ENCODE data around the gene ELF2.

Gene ELF2

DNA sequence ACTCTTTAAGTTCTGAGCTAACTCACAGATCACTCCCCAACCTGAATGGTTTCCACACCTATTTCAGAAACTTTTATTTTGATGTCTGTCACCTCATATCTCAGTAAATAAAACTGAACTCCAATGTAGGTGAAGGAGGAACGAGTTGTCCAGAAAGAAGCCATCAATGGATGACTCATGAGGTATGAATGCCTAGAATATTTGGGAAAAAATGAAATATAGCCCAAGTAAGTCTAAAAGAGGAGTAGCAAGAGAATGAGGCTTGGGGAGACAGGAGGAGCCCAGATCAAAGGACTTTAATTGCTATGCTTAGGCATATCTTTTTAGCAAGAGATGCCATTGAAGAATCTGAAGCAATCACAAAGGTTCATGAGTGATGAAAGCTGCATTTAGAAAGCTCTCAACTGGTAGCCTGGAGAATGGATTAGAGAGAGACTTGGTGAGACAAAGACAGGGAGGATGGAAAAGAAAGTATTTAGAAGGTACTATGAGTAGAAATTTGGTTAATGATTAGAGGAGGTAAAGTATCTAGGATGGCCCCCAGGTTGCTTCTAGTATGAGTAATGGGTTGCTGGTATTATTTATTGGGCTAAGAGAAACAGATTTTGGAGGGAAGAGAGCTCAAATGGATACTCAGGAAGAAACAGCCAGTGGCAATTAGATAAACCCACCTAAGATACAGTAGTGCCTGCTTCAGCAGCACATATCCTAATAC, 122.1 kb downstream of the ELF2 start:
- TF ChIP-seq, protein P1, sequence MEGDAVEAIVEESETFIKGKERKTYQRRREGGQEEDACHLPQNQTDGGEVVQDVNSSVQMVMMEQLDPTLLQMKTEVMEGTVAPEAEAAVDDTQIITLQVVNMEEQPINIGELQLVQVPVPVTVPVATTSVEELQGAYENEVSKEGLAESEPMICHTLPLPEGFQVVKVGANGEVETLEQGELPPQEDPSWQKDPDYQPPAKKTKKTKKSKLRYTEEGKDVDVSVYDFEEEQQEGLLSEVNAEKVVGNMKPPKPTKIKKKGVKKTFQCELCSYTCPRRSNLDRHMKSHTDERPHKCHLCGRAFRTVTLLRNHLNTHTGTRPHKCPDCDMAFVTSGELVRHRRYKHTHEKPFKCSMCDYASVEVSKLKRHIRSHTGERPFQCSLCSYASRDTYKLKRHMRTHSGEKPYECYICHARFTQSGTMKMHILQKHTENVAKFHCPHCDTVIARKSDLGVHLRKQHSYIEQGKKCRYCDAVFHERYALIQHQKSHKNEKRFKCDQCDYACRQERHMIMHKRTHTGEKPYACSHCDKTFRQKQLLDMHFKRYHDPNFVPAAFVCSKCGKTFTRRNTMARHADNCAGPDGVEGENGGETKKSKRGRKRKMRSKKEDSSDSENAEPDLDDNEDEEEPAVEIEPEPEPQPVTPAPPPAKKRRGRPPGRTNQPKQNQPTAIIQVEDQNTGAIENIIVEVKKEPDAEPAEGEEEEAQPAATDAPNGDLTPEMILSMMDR (conservative IDR thresholded peaks at IDR 0.05; ENCODE audit: low read depth, low read length): no peak
- H3K4me3 ChIP-seq (ENCODE audit: low read length): no peak overlapping the region
- DNase-seq (ENCODE audit: low read depth): no peak

- TF ChIP-seq, protein P1 (conservative IDR thresholded peaks at IDR 0.05; ENCODE audit: low read depth, low read length): no peak
- no peak for DNase-seq (ENCODE audit: low read depth)
These were observed 123.1 kb downstream of the ELF2 start for GRCh38 chr4:139053909-139054308.

DNA sequence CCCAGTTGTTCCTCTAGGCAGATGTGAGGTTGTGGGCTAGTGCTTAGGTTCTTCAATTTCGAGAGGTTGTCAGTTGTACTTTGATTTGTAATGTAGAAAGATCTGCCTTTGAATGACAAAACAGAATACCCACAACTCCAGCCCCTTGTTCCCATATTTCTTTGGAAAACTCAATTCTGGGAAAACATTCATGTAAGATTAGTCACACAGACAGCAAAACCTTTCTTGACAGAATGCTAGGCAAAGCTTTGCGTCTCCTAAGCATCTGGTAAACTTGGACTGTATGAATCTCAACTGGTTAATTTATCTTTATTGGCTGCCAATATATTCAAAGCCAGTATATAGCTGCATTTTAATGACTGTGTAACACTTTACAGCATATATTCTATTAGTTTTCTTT, 126.6 kb downstream of the ELF2 start:
- TF ChIP-seq, protein P1 (conservative IDR thresholded peaks at IDR 0.05; ENCODE audit: low read depth, low read length): no peak
- DNase-seq (ENCODE audit: low read depth): no peak

More at GRCh38 chr4:139053909-139054308, 123.1 kb downstream of the ELF2 start:
- no peak overlapping the region for H3K4me3 ChIP-seq (ENCODE audit: low read length)

GRCh38 chr4:139048026-139048425, 129.0 kb downstream of the ELF2 start:
- H3K4me3 ChIP-seq (ENCODE audit: low read length): no peak overlapping the region
- no peak for DNase-seq (ENCODE audit: low read depth)
- TF ChIP-seq, protein P1 (conservative IDR thresholded peaks at IDR 0.05; ENCODE audit: low read depth, low read length): no peak

More for the DNA sequence above, 126.6 kb downstream of the ELF2 start:
- H3K4me3 ChIP-seq (ENCODE audit: low read length): no peak overlapping the region

GRCh38 chr4:139044291-139044690, 132.7 kb downstream of the ELF2 start:
- DNase-seq (ENCODE audit: low read depth): no peak
- TF ChIP-seq, protein P1 (conservative IDR thresholded peaks at IDR 0.05; ENCODE audit: low read depth, low read length): no peak
- H3K4me3 ChIP-seq (ENCODE audit: low read length): no peak overlapping the region

DNA sequence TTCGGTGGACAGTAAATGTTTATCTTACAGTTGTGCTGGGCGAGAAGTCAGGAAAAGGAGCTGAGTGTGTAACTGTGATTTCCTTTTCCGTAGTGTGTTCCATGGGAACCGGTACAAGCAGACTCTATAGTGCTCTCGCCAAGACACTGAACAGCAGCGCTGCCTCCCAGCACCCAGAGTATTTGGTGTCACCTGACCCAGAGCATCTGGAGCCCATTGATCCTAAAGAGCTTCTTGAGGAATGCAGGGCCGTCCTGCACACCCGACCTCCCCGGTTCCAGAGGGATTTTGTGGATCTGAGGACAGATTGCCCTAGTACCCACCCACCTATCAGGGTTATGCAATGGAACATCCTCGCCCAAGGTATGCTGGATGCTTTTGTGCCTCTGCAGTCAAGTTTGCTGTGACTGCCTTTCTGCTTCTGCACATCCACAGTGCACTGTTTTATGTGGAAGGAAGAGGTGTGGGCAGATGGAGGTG, 134.0 kb downstream of the ELF2 start:
- no peak for DNase-seq (ENCODE audit: low read depth)
- H3K4me3 ChIP-seq (ENCODE audit: low read length): no peak overlapping the region
- TF ChIP-seq, protein P1 (conservative IDR thresholded peaks at IDR 0.05; ENCODE audit: low read depth, low read length): no peak

DNA sequence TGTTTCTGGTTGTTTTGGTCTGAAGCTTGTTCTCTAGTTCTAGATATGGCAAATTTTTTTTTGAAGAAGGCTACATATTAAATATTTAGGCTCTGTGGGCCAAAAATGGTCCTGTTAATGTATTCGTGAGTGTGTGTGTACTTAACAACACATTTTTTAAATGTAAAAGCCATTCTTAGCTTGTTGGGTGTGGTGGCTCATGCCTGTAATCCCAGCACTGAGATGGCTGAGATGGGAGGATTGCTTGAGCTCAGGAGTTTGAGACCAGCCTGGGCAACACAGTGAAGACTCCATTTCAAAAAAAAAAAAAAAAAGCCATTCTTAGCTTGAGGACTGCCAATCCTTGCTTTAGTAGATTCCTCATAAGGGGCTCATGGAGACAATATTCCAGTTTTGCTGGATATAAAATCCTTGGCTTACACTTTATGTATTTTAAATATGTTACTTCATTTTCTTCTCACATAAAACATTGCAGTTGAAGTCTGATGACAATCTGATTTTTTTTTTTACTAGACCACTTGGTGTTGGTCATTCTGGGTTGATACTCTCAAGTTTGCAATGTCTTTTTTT, 138.1 kb downstream of the ELF2 start:
- DNase-seq (ENCODE audit: low read depth): no peak
- H3K4me3 ChIP-seq (ENCODE audit: low read length): no peak overlapping the region
- TF ChIP-seq, protein P1 (conservative IDR thresholded peaks at IDR 0.05; ENCODE audit: low read depth, low read length): no peak

Data from retinal pigment epithelial cell (primary cell).